GM18868 (cell line): ENCODE measurements around the gene PRDM4.
A peak's percentile ranks its signal among the peaks of the same experiment; 100 is the strongest.
"Not testable (repeated sequence)": the region's sequence is repeated elsewhere in the genome, so short reads cannot be mapped to it uniquely, and the experiment has no call there.

Experiments
- ATAC-seq: cut with Tn5 transposase; IDR thresholded peaks from one replicate; pipeline ENCODE4 v1.9.1; 2021; ENCODE audit warnings: mild to moderate bottlenecking, moderate library complexity; ENCODE audit not compliant: unreplicated experiment

Gene PRDM4

GRCh38 chr12:107774349-107775029 lies 13.6 kb upstream of the PRDM4 start, which contains the start of gene ASCL4:
ASCL4 (plus strand) TSS chr12:107774704; CDS start chr12:107775219, 515 bp downstream.
- no peak for ATAC-seq

- ATAC-seq: no peak
These were observed 6.5 kb upstream of the PRDM4 start for GRCh38 chr12:107767466-107767865.

GRCh38 chr12:107765316-107765715 lies 4.4 kb upstream of the PRDM4 start:
- no peak for ATAC-seq

- no peak for ATAC-seq
These were observed 3.7 kb upstream of the PRDM4 start for GRCh38 chr12:107764626-107765025.

GRCh38 chr12:107762874-107763273 lies 1.9 kb upstream of the PRDM4 start:
- ATAC-seq: no peak

- ATAC-seq: peak; percentile 8
These were observed 566 bp upstream of the PRDM4 start for GRCh38 chr12:107761502-107761904.

GRCh38 chr12:107760207-107760808 lies 629 bp downstream of the PRDM4 start:
- ATAC-seq: peak; percentile 25

- no peak for ATAC-seq
These were observed 1.5 kb downstream of the PRDM4 start for GRCh38 chr12:107759410-107759809.

- no peak for ATAC-seq
These were observed 11.9 kb downstream of the PRDM4 start for GRCh38 chr12:107749083-107749482.

GRCh38 chr12:107748472-107748871 lies 12.5 kb downstream of the PRDM4 start:
- no peak for ATAC-seq

GRCh38 chr12:107736914-107737313 lies 24.0 kb downstream of the PRDM4 start:
- peak; percentile 99 for ATAC-seq

- ATAC-seq: no peak
These were observed 25.2 kb downstream of the PRDM4 start for GRCh38 chr12:107735763-107736162.

GRCh38 chr12:107734139-107734538 lies 26.8 kb downstream of the PRDM4 start:
- ATAC-seq: no peak

- no peak for ATAC-seq
These were observed 28.6 kb downstream of the PRDM4 start for GRCh38 chr12:107732365-107732764.

GRCh38 chr12:107731366-107731765 lies 29.6 kb downstream of the PRDM4 start:
- no peak for ATAC-seq

GRCh38 chr12:107730618-107731341 lies 30.2 kb downstream of the PRDM4 start:
- no peak for ATAC-seq

GRCh38 chr12:107727742-107728141 lies 33.2 kb downstream of the PRDM4 start:
- not testable (repeated sequence) for ATAC-seq

- not testable (repeated sequence) for ATAC-seq
These were observed 33.6 kb downstream of the PRDM4 start for GRCh38 chr12:107727327-107727726.

GRCh38 chr12:107718606-107719005 lies 42.3 kb downstream of the PRDM4 start:
- ATAC-seq: no peak

- no peak for ATAC-seq
These were observed 45.2 kb downstream of the PRDM4 start for GRCh38 chr12:107715780-107716179.

GRCh38 chr12:107705522-107705921 lies 55.4 kb downstream of the PRDM4 start:
- not testable (repeated sequence) for ATAC-seq

- ATAC-seq: no peak
These were observed 56.9 kb downstream of the PRDM4 start for GRCh38 chr12:107704041-107704440.
